ENCODE data around the gene FGF14. TPM values are rescaled to one million over a fixed set of nuclear protein-coding genes. Genes with fewer than 3 reads are reported as not detected.

Gene FGF14
- 1 to 10 TPM in 1 of 4 donors, under 1 TPM in 3; 0.04 to 1.4 (median 0.38) TPM for total RNA-seq

GRCh38 chr13:102401766-102402165, at the start of gene FGF14:
Gene FGF14, minus strand, starts transcription at chr13:102402048.
- H3K27ac ChIP-seq: no peak within 1 kb of the TSS
- no peak for TF ChIP-seq CTCF (IDR thresholded peaks at IDR 0.05)
- no peak for TF ChIP-seq POLR2A (IDR thresholded peaks at IDR 0.05)
- peaks cover 0 to 28% of the 10 kb centered on the region in 2 donors for H3K4me1 ChIP-seq
- no peaks in the 10 kb centered on the region for H3K36me3 ChIP-seq
- DNase-seq: no peak
- H3K4me3 ChIP-seq (replicated peaks in 1 of 3): peak within 1 kb of the TSS in 1 of 3 donors; percentile 40
- H3K27me3 ChIP-seq: no peaks in the 10 kb centered on the region
- 7 to 10% methylated on average over 6 of the region's 6 CpGs for WGBS, 2 donors
- intact Hi-C loops (cut with DNase I): no loop called here
- H3K9me3 ChIP-seq: no peaks in the 10 kb centered on the region

- WGBS, 2 donors: 79 to 89% methylated on average over 1 of the region's 1 CpG
- intact Hi-C loops (cut with DNase I): no loop called here
- Histone ChIP-seq H3K27me3 (no peaks in the 10 kb centered on the region), H3K27ac (no peak overlapping the region), H3K36me3 (no peaks in the 10 kb centered on the region), H3K4me1 (no peaks in the 10 kb centered on the region), H3K4me3 (replicated peaks in 1 of 3) (no peak overlapping the region), H3K9me3 (no peaks in the 10 kb centered on the region)
- DNase-seq: no peak
- no peak for TF ChIP-seq CTCF (IDR thresholded peaks at IDR 0.05)
- no peak for TF ChIP-seq POLR2A (IDR thresholded peaks at IDR 0.05)
Measured at GRCh38 chr13:102443249-102443648, 41.4 kb upstream of the FGF14 start.

GRCh38 chr13:102441085-102441484, 39.2 kb upstream of the FGF14 start:
- Histone ChIP-seq H3K9me3 (no peaks in the 10 kb centered on the region), H3K27me3 (no peaks in the 10 kb centered on the region), H3K36me3 (no peaks in the 10 kb centered on the region), H3K27ac (no peak overlapping the region), H3K4me1 (no peaks in the 10 kb centered on the region), H3K4me3 (replicated peaks in 1 of 3) (no peak overlapping the region)
- intact Hi-C loops (cut with DNase I): no loop called here
- TF ChIP-seq POLR2A (IDR thresholded peaks at IDR 0.05): no peak
- no peak for TF ChIP-seq CTCF (IDR thresholded peaks at IDR 0.05)
- DNase-seq: no peak

- intact Hi-C loops (cut with DNase I): no loop called here
- 52 to 53% methylated on average over 2 of the region's 2 CpGs for WGBS, 2 donors
Measured at GRCh38 chr13:102440259-102440936, 38.5 kb upstream of the FGF14 start.

More at GRCh38 chr13:102440259-102440936, 38.5 kb upstream of the FGF14 start:
- H3K27ac ChIP-seq: no peak overlapping the region
- no peak overlapping the region for H3K4me3 ChIP-seq (replicated peaks in 1 of 3)
- no peaks in the 10 kb centered on the region for H3K36me3 ChIP-seq
- TF ChIP-seq CTCF (IDR thresholded peaks at IDR 0.05): no peak
- TF ChIP-seq POLR2A (IDR thresholded peaks at IDR 0.05): no peak
- H3K9me3 ChIP-seq: no peaks in the 10 kb centered on the region
- no peaks in the 10 kb centered on the region for H3K4me1 ChIP-seq
- H3K27me3 ChIP-seq: no peaks in the 10 kb centered on the region
- DNase-seq: peak; percentile 49 to 54
